ENCODE measurements around the gene GRID2.

Gene GRID2

DNA sequence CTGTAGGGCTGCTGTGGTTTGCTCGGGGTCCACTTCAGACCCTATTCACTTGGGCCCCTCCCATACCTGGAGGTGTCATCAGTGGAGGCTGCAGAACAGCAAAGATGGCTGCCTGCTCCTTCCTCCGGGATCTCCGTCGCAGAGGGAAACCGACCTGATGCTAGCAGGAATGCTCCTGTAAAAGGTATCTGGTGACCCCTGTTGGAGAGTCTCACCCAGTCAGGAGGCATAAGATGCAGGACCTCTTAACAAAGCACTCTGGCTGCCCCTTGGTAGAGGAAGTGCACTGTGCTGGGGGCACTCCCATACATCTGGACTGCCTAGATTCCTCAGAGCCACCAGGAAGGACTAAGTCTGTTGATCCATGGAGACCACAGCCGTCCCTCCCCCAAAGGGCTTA lies 296.9 kb downstream of the GRID2 start:
- Mint-ChIP-seq H3K4me1 (no peaks in the 10 kb centered on the region), H3K36me3 (no peaks in the 10 kb centered on the region), H3K9me3 (peaks cover 11% of the 10 kb centered on the region), H3K4me3 (no peak overlapping the region), H3K27me3 (no peaks in the 10 kb centered on the region), H3K27ac (no peak overlapping the region)
- CTCF ChIA-PET = no interaction called here
- DNase-seq = no peak

DNA sequence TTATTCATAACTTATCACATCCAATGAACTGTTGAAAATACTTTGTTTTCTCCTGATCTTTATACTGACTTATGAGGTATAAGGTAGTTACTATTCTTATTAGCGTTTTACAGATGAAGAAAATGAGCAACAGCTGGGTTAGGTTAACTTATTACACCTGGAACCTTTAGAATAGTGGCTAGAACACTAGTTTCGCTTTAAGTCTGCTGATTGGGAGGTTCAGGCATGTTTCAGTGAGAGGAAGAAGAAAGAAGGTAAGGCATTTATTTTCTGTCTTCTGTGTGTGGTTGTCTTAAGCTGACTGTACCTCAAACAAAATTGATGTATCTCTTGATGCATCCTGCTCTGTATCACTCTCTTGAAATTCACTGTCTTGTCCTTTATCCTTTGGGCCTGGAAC lies 302.5 kb downstream of the GRID2 start:
- Mint-ChIP-seq H3K27me3 (no peaks in the 10 kb centered on the region), H3K4me3 (no peak overlapping the region), H3K27ac (no peak overlapping the region), H3K4me1 (no peaks in the 10 kb centered on the region), H3K9me3 (peaks cover 11% of the 10 kb centered on the region), H3K36me3 (no peaks in the 10 kb centered on the region)
- CTCF ChIA-PET = no interaction called here
- no peak for DNase-seq

- no peaks in the 10 kb centered on the region for H3K36me3 Mint-ChIP-seq
- no peaks in the 10 kb centered on the region for H3K27me3 Mint-ChIP-seq
- peaks cover 1% of the 10 kb centered on the region for H3K9me3 Mint-ChIP-seq
- CTCF ChIA-PET = no interaction called here
- DNase-seq = no peak
- H3K4me3 Mint-ChIP-seq = no peak overlapping the region
- H3K27ac Mint-ChIP-seq = no peak overlapping the region
- H3K4me1 Mint-ChIP-seq = no peaks in the 10 kb centered on the region
These were observed 311.3 kb downstream of the GRID2 start for GRCh38 chr4:92615049-92615448.

DNA sequence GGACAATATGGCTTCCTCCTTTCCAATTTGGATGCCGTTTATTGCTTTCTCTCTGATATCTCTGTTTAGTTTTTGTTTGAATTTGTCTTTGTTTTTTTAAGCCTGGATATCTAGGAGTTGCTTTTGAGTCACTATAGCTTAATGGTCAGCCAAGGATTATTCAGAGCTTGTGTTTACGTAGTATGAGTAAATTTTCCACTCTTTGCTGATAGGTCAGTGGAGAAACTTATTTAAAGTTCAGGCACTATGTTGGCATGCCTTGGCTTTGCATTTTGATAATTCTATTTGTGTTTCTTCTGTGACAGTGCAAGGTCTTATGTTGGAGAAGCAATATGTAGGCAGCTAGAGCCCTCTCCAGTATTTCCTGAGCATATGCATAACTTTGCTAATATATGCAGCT lies 315.2 kb downstream of the GRID2 start:
- Mint-ChIP-seq H3K27ac (no peak overlapping the region), H3K27me3 (no peaks in the 10 kb centered on the region), H3K4me1 (no peaks in the 10 kb centered on the region), H3K36me3 (no peaks in the 10 kb centered on the region), H3K4me3 (no peak overlapping the region), H3K9me3 (peaks cover 3% of the 10 kb centered on the region)
- no peak for DNase-seq
- CTCF ChIA-PET = no interaction called here

- Mint-ChIP-seq H3K36me3 (no peaks in the 10 kb centered on the region), H3K27me3 (no peaks in the 10 kb centered on the region), H3K9me3 (no peaks in the 10 kb centered on the region), H3K4me3 (no peak overlapping the region), H3K4me1 (no peaks in the 10 kb centered on the region), H3K27ac (no peak overlapping the region)
- DNase-seq = no peak
- CTCF ChIA-PET = no interaction called here
These were observed 325.5 kb downstream of the GRID2 start for GRCh38 chr4:92629302-92629701.

DNA sequence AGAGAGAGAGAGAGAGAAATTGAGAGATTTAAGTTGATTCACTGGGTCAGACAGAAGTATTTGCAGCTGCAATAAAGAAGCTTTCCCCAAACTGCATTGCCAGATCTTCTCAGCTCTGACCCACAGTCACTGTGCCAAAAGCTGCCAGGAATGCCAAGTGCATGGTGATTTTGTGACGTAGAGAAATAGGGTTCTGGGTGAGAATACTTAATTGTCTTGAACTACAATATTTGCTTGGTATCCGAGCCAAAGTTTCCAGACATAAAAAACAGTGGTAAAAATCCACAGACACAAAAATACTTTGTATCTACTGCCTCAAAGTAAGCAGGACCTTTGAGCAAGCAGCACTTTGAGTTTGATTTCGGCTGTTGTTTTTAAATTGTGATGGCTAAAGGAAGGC lies 331.1 kb downstream of the GRID2 start:
- Mint-ChIP-seq H3K4me3 (no peak overlapping the region), H3K4me1 (no peaks in the 10 kb centered on the region), H3K27ac (no peak overlapping the region), H3K9me3 (no peaks in the 10 kb centered on the region), H3K36me3 (no peaks in the 10 kb centered on the region), H3K27me3 (no peaks in the 10 kb centered on the region)
- no peak for DNase-seq
- CTCF ChIA-PET = no interaction called here

GRCh38 chr4:92636038-92636806 lies 332.5 kb downstream of the GRID2 start:
- no peak for DNase-seq
- H3K9me3 Mint-ChIP-seq = no peaks in the 10 kb centered on the region
- CTCF ChIA-PET = no interaction called here
- no peaks in the 10 kb centered on the region for H3K4me1 Mint-ChIP-seq
- no peak overlapping the region for H3K4me3 Mint-ChIP-seq
- H3K27me3 Mint-ChIP-seq = no peaks in the 10 kb centered on the region
- H3K36me3 Mint-ChIP-seq = no peaks in the 10 kb centered on the region
- no peak overlapping the region for H3K27ac Mint-ChIP-seq

- no peak overlapping the region for H3K27ac Mint-ChIP-seq
- CTCF ChIA-PET = no interaction called here
- H3K9me3 Mint-ChIP-seq = peaks cover 2% of the 10 kb centered on the region
- H3K27me3 Mint-ChIP-seq = no peaks in the 10 kb centered on the region
- no peak for DNase-seq
- H3K36me3 Mint-ChIP-seq = no peaks in the 10 kb centered on the region
- H3K4me3 Mint-ChIP-seq = no peak overlapping the region
- H3K4me1 Mint-ChIP-seq = no peaks in the 10 kb centered on the region
These were observed 337.6 kb downstream of the GRID2 start for GRCh38 chr4:92641409-92641808.

DNA sequence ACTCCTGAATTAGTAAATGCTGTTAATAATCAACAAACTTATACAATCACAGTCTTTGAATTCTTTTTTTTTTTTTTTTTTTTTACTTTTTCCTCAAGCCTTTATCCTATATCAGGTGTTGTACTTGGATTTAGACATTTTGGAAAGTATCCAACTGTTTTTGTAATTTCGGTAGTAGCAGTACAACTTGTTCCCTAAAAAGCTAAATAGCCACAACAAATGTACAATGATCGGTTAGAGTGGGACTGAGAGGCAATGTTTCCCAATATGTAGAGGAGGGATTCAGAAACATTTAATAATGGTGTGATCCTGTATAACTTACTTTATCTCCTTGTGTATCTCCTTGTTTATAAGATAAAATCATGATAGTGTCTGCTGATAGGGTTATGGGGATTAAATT lies 343.1 kb downstream of the GRID2 start:
- no peak overlapping the region for H3K27ac Mint-ChIP-seq
- H3K27me3 Mint-ChIP-seq = no peaks in the 10 kb centered on the region
- CTCF ChIA-PET = no interaction called here

GRCh38 chr4:92651536-92651935 lies 347.8 kb downstream of the GRID2 start:
- no peak for DNase-seq
- no peak overlapping the region for H3K27ac Mint-ChIP-seq
- CTCF ChIA-PET = no interaction called here

More for the DNA sequence above, 343.1 kb downstream of the GRID2 start:
- no peak for DNase-seq
- Mint-ChIP-seq H3K9me3 (peaks cover 2% of the 10 kb centered on the region), H3K4me1 (no peaks in the 10 kb centered on the region), H3K4me3 (no peak overlapping the region), H3K36me3 (no peaks in the 10 kb centered on the region)

GRCh38 chr4:92654084-92654483 lies 350.3 kb downstream of the GRID2 start:
- Mint-ChIP-seq H3K27ac (no peak overlapping the region), H3K9me3 (no peaks in the 10 kb centered on the region), H3K4me3 (no peak overlapping the region), H3K4me1 (no peaks in the 10 kb centered on the region), H3K36me3 (no peaks in the 10 kb centered on the region), H3K27me3 (no peaks in the 10 kb centered on the region)
- no peak for DNase-seq
- CTCF ChIA-PET = interaction anchor here (0.6 kb wide), 1 partner anchor 11 kb away, joined by 3 read pairs; no protein-coding TSS in a partner anchor

More at GRCh38 chr4:92651536-92651935, 347.8 kb downstream of the GRID2 start:
- H3K27me3 Mint-ChIP-seq = no peaks in the 10 kb centered on the region
- H3K4me3 Mint-ChIP-seq = no peak overlapping the region
- H3K4me1 Mint-ChIP-seq = no peaks in the 10 kb centered on the region
- no peaks in the 10 kb centered on the region for H3K36me3 Mint-ChIP-seq
- no peaks in the 10 kb centered on the region for H3K9me3 Mint-ChIP-seq

- DNase-seq = no peak
- no peaks in the 10 kb centered on the region for H3K9me3 Mint-ChIP-seq
- H3K36me3 Mint-ChIP-seq = no peaks in the 10 kb centered on the region
- no peaks in the 10 kb centered on the region for H3K4me1 Mint-ChIP-seq
- no peak overlapping the region for H3K4me3 Mint-ChIP-seq
- CTCF ChIA-PET = no interaction called here
- H3K27ac Mint-ChIP-seq = no peak overlapping the region
- H3K27me3 Mint-ChIP-seq = no peaks in the 10 kb centered on the region
These were observed 353.9 kb downstream of the GRID2 start for GRCh38 chr4:92657695-92658094.

DNA sequence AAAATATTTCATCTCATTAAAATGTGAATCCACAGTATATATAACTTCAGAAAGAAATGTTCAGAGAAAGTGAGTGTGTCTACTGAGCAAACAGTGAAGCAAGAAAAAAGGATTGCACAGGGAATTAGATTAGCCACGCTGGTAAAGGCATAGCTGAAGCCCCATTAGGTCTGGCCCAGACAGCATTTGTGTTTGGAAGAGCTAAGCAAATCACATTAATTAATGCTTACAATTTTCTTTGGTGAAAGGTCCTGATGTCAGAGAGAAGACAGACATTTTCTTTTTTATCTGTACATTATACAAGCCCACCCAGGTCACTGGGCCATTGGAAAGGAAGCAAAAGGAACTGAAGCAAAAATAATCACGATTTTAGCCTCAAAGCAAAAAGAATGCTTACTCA lies 354.6 kb downstream of the GRID2 start:
- no peak for DNase-seq
- Mint-ChIP-seq H3K27ac (no peak overlapping the region), H3K27me3 (no peaks in the 10 kb centered on the region), H3K9me3 (no peaks in the 10 kb centered on the region), H3K4me1 (no peaks in the 10 kb centered on the region), H3K4me3 (no peak overlapping the region), H3K36me3 (no peaks in the 10 kb centered on the region)
- CTCF ChIA-PET = no interaction called here

DNA sequence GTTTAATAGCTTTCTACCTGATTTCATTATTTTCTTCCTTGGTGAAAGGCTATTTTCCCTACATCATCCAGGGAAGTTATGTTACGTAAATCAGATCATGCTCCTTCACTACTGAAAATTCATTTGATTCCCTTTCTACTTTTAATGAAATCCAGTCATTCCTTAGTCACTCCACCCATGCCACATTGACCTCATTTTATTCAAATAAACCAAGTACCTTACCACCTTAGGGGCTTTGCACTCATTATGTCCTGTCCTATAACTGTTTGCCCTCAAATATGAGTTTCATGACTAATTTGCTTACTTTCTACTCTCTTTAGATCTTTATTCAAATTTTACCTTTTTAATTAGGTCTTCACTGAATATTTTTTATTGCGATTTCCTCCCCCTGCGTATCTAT lies 374.0 kb downstream of the GRID2 start:
- no peaks in the 10 kb centered on the region for H3K27me3 Mint-ChIP-seq
- DNase-seq = no peak
- no peaks in the 10 kb centered on the region for H3K4me1 Mint-ChIP-seq
- CTCF ChIA-PET = no interaction called here
- H3K36me3 Mint-ChIP-seq = no peaks in the 10 kb centered on the region
- no peak overlapping the region for H3K27ac Mint-ChIP-seq
- H3K4me3 Mint-ChIP-seq = no peak overlapping the region
- H3K9me3 Mint-ChIP-seq = peaks cover 1% of the 10 kb centered on the region

DNA sequence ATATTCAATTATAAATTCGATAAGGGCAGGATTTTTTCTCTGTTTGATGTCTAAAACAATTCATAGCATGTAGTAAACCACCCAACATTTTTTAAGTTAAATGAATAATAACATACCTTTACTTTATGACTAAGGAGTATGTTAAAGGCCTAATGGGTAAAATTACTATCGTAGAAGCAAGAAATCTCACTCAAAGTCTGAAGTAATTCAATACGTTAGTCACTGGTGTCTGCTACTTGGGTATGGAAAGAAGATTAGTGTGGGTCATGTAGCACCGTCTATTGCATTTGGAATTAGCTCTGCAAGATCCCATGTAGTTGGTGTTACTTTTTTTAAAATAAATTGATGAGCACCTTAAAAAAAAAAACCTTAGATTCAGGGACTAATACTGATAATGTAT lies 374.5 kb downstream of the GRID2 start:
- no peak for DNase-seq
- H3K27ac Mint-ChIP-seq = no peak overlapping the region
- H3K36me3 Mint-ChIP-seq = no peaks in the 10 kb centered on the region
- no peaks in the 10 kb centered on the region for H3K27me3 Mint-ChIP-seq
- no peak overlapping the region for H3K4me3 Mint-ChIP-seq
- peaks cover 1% of the 10 kb centered on the region for H3K9me3 Mint-ChIP-seq
- CTCF ChIA-PET = no interaction called here
- no peaks in the 10 kb centered on the region for H3K4me1 Mint-ChIP-seq

- no peak for DNase-seq
- Mint-ChIP-seq H3K27ac (no peak overlapping the region), H3K27me3 (no peaks in the 10 kb centered on the region), H3K4me3 (no peak overlapping the region), H3K36me3 (no peaks in the 10 kb centered on the region), H3K4me1 (no peaks in the 10 kb centered on the region), H3K9me3 (peaks cover 1% of the 10 kb centered on the region)
- CTCF ChIA-PET = interaction anchor here (0.6 kb wide), 1 partner anchor 1174 kb away, joined by 4 read pairs; no protein-coding TSS in a partner anchor
These were observed 375.4 kb downstream of the GRID2 start for GRCh38 chr4:92679149-92679548.
